DOHH2 (cell line): ENCODE results near the gene CDK17.

ENCODE experiments used
- EZH2phosphoT487 ChIP-seq: fragments of 200-600 bp; sonication (generic); IDR thresholded peaks from 2 replicates; pipeline ENCODE4 v1.6.1; 2017; ENCODE audit warnings: borderline replicate concordance, mild to moderate bottlenecking, antibody characterized with exemption, low read length, moderate library complexity, mixed read lengths
- TF ChIP-seq, protein P1 (sequence below): fragments of 200-600 bp; sonication (generic); IDR thresholded peaks from one replicate; pipeline ENCODE4 v1.5.1; 2014; ENCODE audit warnings: antibody characterized with exemption, mild to moderate bottlenecking, low read depth, low read length; ENCODE audit not compliant: poor library complexity, severe bottlenecking

- TF ChIP-seq, protein P1, sequence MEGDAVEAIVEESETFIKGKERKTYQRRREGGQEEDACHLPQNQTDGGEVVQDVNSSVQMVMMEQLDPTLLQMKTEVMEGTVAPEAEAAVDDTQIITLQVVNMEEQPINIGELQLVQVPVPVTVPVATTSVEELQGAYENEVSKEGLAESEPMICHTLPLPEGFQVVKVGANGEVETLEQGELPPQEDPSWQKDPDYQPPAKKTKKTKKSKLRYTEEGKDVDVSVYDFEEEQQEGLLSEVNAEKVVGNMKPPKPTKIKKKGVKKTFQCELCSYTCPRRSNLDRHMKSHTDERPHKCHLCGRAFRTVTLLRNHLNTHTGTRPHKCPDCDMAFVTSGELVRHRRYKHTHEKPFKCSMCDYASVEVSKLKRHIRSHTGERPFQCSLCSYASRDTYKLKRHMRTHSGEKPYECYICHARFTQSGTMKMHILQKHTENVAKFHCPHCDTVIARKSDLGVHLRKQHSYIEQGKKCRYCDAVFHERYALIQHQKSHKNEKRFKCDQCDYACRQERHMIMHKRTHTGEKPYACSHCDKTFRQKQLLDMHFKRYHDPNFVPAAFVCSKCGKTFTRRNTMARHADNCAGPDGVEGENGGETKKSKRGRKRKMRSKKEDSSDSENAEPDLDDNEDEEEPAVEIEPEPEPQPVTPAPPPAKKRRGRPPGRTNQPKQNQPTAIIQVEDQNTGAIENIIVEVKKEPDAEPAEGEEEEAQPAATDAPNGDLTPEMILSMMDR, result no peak
- TF ChIP-seq EZH2phosphoT487, result no peak
Measured at GRCh38 chr12:96338852-96339471, 61.3 kb downstream of the CDK17 start.
